GM12892 (cell line): Measurements from ENCODE around the gene BRDT.
"Not testable (repeated sequence)": the region's sequence is repeated elsewhere in the genome, so short reads cannot be mapped to it uniquely, and the experiment has no call there.

Experiments used
- DNase-seq: peaks from one replicate; pipeline ENCODE4 v3.0.0; 2011; ENCODE audit not compliant: insufficient read length
- FAIRE-seq: peaks from 2 replicates; lab custom pipeline; 2011; peaks lifted over from hg19 to GRCh38; lab: Jason Lieb, UNC
- POLR2A ChIP-seq: IDR thresholded peaks from 2 replicates; pipeline ENCODE4 v1.6.1; 2011; ENCODE audit warnings: low read depth, low read length, control low read depth
- POLR2AphosphoS5 ChIP-seq: IDR thresholded peaks from 2 replicates; pipeline ENCODE4 v1.6.1; 2011; ENCODE audit warnings: low read depth, low read length, control low read depth
- TAF1 ChIP-seq: IDR thresholded peaks from 2 replicates; pipeline ENCODE4 v1.6.1; 2011; ENCODE audit warnings: low read depth, mild to moderate bottlenecking, control low read depth, low read length, borderline replicate concordance

Gene BRDT

GRCh38 chr1:91997607-91998195, 48.5 kb downstream of the BRDT start:
- DNase-seq (no peak), FAIRE-seq (no peak)
- no peak for TF ChIP-seq POLR2A
- no peak for TF ChIP-seq TAF1
- no peak for TF ChIP-seq POLR2AphosphoS5

GRCh38 chr1:92004129-92004528, 54.9 kb downstream of the BRDT start:
- no peak for FAIRE-seq
- no peak for TF ChIP-seq TAF1
- TF ChIP-seq POLR2AphosphoS5: no peak
- no peak for DNase-seq

GRCh38 chr1:92013923-92014322, 64.7 kb downstream of the BRDT start:
- FAIRE-seq: no peak
- no peak for DNase-seq
- TF ChIP-seq POLR2A (no peak), TAF1 (no peak)

GRCh38 chr1:92016720-92017316, 67.6 kb downstream of the BRDT start:
- no peak for DNase-seq
- no peak for FAIRE-seq
- TF ChIP-seq TAF1: no peak
- TF ChIP-seq POLR2A: no peak
- no peak for TF ChIP-seq POLR2AphosphoS5

- DNase-seq: no peak
- FAIRE-seq: no peak
- no peak for TF ChIP-seq POLR2AphosphoS5
- TF ChIP-seq POLR2A: no peak
- TF ChIP-seq TAF1: no peak
Observed at GRCh38 chr1:92017656-92018055, 68.5 kb downstream of the BRDT start.

- FAIRE-seq, DNase-seq: not testable (repeated sequence)
Observed at GRCh38 chr1:92026042-92026441, 76.8 kb downstream of the BRDT start.

GRCh38 chr1:92026806-92027205, 77.6 kb downstream of the BRDT start:
- DNase-seq (no peak), FAIRE-seq (no peak)
- no peak for TF ChIP-seq POLR2A
- no peak for TF ChIP-seq POLR2AphosphoS5
- no peak for TF ChIP-seq TAF1

GRCh38 chr1:92029241-92029922, 80.2 kb downstream of the BRDT start:
- DNase-seq: no peak
- no peak for TF ChIP-seq POLR2A
- no peak for TF ChIP-seq TAF1
- no peak for TF ChIP-seq POLR2AphosphoS5
- FAIRE-seq: no peak

GRCh38 chr1:92030656-92031107, 81.5 kb downstream of the BRDT start:
- TF ChIP-seq POLR2A (no peak), TAF1 (no peak), POLR2AphosphoS5 (no peak)
- DNase-seq: no peak
- no peak for FAIRE-seq

- TF ChIP-seq POLR2A (no peak), TAF1 (no peak), POLR2AphosphoS5 (no peak)
- DNase-seq (no peak), FAIRE-seq (no peak)
Observed at GRCh38 chr1:92031281-92032110, 82.3 kb downstream of the BRDT start.

- TF ChIP-seq TAF1 (no peak), POLR2A (no peak), POLR2AphosphoS5 (no peak)
- FAIRE-seq (no peak), DNase-seq (no peak)
Observed at GRCh38 chr1:92037400-92037799, 88.2 kb downstream of the BRDT start.
